Measurements from ENCODE around the gene ULBP1.
"Not testable (repeated sequence)": the region's sequence is repeated elsewhere in the genome, so short reads cannot be mapped to it uniquely, and the experiment has no call there.

- not testable (repeated sequence) for TF ChIP-seq TAF1 (IDR thresholded peaks at IDR 0.05; ENCODE audit: borderline replicate concordance, low read depth, low read length); POLR2A (IDR thresholded peaks at IDR 0.05; ENCODE audit: low read depth, low read length)
These were observed 4.3 kb downstream of the ULBP1 start for GRCh38 chr6:149967999-149968398.

Measured in GM12892 (cell line).